Neural cell (in vitro differentiated cells): ENCODE data around the gene LHFPL4.

Experiments
- CTCF ChIP-seq: fragments of 450-650 bp; IDR thresholded peaks from 2 replicates; pipeline ENCODE4 v1.5.1; 2014; ENCODE audit warnings: antibody characterized with exemption, mild to moderate bottlenecking, moderate library complexity; ENCODE audit not compliant: poor library complexity, severe bottlenecking
- EP300 ChIP-seq: fragments of 450-650 bp; conservative IDR thresholded peaks from 2 replicates; pipeline ENCODE4 v1.6.1; 2014; ENCODE audit warnings: antibody characterized with exemption, mild to moderate bottlenecking, moderate library complexity; ENCODE audit not compliant: poor library complexity, severe bottlenecking
- EZH2 ChIP-seq: fragments of 200-600, 300-800 bp; shearing (Covaris generic), sonication (generic); IDR thresholded peaks from 2 replicates; pipeline ENCODE4 v1.6.1; 2014; ENCODE audit warnings: antibody characterized with exemption, low read length, borderline replicate concordance, mild to moderate bottlenecking; ENCODE audit not compliant: insufficient read depth, poor library complexity, severe bottlenecking
- MXI1 ChIP-seq: fragments of 450-650 bp; conservative IDR thresholded peaks from 2 replicates; pipeline ENCODE4 v1.6.1; 2014; ENCODE audit warnings: antibody characterized with exemption, mild to moderate bottlenecking; ENCODE audit not compliant: poor library complexity, severe bottlenecking
- POLR2AphosphoS5 ChIP-seq: IDR thresholded peaks from 2 replicates; pipeline ENCODE4 v1.6.1; 2012
- RAD21 ChIP-seq: fragments of 450-650 bp; conservative IDR thresholded peaks from 2 replicates; pipeline ENCODE4 v1.6.1; 2014; ENCODE audit warnings: antibody characterized with exemption, mild to moderate bottlenecking, moderate library complexity
- SMC3 ChIP-seq: fragments of 450-650 bp; conservative IDR thresholded peaks from 2 replicates; pipeline ENCODE4 v1.6.1; 2014; ENCODE audit warnings: antibody characterized with exemption, mild to moderate bottlenecking, moderate library complexity; ENCODE audit not compliant: poor library complexity
- TAF1 ChIP-seq: IDR thresholded peaks from 2 replicates; pipeline ENCODE4 v1.6.1; 2012; ENCODE audit warnings: low read depth
- TF ChIP-seq, protein P1 (sequence below): IDR thresholded peaks from 2 replicates; pipeline ENCODE4 v1.6.1; 2012; ENCODE audit warnings: borderline replicate concordance

GRCh38 chr3:9583792-9584191 lies 30.2 kb upstream of the LHFPL4 start:
- TF ChIP-seq CTCF (no peak), RAD21 (no peak), EZH2 (no peak), POLR2AphosphoS5 (no peak), EP300 (no peak), SMC3 (no peak), TAF1 (no peak), MXI1 (no peak)
- TF ChIP-seq, protein P1, sequence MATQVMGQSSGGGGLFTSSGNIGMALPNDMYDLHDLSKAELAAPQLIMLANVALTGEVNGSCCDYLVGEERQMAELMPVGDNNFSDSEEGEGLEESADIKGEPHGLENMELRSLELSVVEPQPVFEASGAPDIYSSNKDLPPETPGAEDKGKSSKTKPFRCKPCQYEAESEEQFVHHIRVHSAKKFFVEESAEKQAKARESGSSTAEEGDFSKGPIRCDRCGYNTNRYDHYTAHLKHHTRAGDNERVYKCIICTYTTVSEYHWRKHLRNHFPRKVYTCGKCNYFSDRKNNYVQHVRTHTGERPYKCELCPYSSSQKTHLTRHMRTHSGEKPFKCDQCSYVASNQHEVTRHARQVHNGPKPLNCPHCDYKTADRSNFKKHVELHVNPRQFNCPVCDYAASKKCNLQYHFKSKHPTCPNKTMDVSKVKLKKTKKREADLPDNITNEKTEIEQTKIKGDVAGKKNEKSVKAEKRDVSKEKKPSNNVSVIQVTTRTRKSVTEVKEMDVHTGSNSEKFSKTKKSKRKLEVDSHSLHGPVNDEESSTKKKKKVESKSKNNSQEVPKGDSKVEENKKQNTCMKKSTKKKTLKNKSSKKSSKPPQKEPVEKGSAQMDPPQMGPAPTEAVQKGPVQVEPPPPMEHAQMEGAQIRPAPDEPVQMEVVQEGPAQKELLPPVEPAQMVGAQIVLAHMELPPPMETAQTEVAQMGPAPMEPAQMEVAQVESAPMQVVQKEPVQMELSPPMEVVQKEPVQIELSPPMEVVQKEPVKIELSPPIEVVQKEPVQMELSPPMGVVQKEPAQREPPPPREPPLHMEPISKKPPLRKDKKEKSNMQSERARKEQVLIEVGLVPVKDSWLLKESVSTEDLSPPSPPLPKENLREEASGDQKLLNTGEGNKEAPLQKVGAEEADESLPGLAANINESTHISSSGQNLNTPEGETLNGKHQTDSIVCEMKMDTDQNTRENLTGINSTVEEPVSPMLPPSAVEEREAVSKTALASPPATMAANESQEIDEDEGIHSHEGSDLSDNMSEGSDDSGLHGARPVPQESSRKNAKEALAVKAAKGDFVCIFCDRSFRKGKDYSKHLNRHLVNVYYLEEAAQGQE: no peak
